Epithelial cell of esophagus (primary cell): Measurements from ENCODE around the gene AGGF1.
A peak's percentile ranks its signal among the peaks of the same experiment; 100 is the strongest.

Experiments
- DNase-seq: peaks from one replicate; pipeline ENCODE4 v3.0.0; 2010; ENCODE audit warnings: low read depth
- H3K4me3 ChIP-seq: 2 replicates; pipeline ENCODE4 v1.5.1; 2011; ENCODE audit warnings: mild to moderate bottlenecking, low read length, control low read depth
- TF ChIP-seq, protein P1 (sequence below): IDR thresholded peaks from 2 replicates; pipeline ENCODE4 v1.5.1; 2011; ENCODE audit warnings: low read depth, mild to moderate bottlenecking, low read length, control low read depth, inconsistent platforms; ENCODE audit not compliant: insufficient read depth; ENCODE audit errors: missing control alignments

Gene AGGF1

DNA sequence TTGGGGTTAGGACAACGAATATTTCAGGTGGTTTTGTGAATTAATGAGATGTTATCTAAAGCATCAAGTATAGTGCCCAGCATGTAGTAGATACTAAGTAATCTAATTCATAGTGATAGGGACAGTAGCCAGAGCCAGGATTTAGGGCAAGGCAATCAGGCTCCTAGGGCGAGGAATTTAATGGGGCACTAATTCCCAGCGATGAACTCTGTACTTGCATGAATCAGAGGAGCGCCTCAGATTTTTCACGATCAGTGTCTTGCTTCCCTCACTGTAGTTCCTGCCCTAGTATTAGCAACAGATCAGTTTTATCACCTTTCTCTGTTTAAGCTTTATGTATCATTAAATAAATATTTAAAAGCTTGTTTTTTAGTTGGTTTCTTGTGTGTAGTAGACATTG, 3.1 kb downstream of the AGGF1 start:
- no peak overlapping the region for H3K4me3 ChIP-seq
- TF ChIP-seq, protein P1, sequence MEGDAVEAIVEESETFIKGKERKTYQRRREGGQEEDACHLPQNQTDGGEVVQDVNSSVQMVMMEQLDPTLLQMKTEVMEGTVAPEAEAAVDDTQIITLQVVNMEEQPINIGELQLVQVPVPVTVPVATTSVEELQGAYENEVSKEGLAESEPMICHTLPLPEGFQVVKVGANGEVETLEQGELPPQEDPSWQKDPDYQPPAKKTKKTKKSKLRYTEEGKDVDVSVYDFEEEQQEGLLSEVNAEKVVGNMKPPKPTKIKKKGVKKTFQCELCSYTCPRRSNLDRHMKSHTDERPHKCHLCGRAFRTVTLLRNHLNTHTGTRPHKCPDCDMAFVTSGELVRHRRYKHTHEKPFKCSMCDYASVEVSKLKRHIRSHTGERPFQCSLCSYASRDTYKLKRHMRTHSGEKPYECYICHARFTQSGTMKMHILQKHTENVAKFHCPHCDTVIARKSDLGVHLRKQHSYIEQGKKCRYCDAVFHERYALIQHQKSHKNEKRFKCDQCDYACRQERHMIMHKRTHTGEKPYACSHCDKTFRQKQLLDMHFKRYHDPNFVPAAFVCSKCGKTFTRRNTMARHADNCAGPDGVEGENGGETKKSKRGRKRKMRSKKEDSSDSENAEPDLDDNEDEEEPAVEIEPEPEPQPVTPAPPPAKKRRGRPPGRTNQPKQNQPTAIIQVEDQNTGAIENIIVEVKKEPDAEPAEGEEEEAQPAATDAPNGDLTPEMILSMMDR: no peak
- no peak for DNase-seq

DNA sequence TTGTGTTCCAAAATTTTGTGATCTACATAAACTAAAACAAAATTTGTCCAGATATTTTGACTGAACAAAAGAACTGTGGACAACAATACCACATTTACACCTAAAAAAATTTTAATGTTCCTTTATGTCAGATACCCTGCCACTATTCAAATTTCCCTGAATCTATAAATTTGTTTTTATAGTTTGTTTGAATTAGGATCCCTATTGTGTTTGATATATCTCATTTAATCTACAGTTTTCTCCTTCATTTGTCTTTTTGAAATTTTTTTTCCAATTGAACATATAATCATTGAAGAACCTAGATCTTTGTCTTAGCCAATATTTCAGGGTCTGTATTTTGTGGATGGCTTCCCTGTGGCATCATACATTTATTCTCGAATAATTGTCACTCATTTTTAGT, 5.7 kb downstream of the AGGF1 start:
- no peak for DNase-seq
- TF ChIP-seq, protein P1: no peak
- H3K4me3 ChIP-seq: no peak overlapping the region

DNA sequence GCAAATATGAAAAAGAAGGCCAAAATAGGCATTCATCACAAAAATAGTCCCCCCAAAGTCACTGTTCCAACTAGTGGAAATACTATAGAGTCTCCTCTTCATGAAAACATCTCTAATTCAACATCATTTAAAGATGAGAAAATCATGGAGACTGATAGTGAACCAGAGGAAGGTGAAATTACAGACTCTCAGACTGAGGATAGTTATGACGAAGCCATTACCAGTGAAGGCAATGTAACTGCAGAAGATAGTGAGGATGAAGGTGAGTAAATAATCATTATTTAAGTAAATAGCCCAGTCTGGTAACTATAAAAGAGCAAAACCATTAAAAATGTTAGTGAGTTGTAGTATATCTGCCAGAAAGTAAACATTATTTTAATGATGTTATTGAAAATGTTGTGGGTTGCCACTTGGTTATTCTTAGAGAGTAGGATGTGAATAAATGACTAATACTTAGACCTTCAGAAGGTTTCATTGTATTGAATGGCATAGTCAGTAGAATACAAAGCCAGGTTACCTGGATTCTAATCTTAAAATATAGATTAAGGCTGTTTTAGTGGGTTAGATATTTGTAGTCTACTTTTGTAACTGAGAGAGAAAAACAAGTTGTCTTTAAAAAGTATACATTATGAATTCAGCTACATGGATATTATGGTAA, 16.3 kb downstream of the AGGF1 start:
- no peak for DNase-seq
- H3K4me3 ChIP-seq: no peak overlapping the region
- TF ChIP-seq, protein P1: no peak

DNA sequence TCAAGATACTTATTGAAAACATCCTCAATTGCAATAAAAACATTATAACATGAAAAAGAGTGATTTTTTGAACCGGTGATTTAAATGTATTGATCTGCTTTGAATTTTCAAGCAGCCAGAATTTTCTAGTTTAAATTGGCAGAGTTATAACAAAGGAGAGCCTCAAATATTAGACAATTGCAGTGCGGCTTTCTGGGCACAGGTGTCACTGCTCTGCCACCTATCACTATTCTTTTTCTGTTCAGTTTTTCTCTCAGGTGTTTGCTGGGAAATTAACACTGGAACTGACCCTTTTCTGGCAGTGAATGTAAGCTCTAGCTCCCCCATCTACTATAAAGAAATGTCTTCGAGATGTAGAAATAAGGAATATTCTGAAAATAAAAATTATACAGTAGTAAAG, 33.8 kb downstream of the AGGF1 start:
- H3K4me3 ChIP-seq: no peak overlapping the region
- TF ChIP-seq, protein P1: peak; percentile 31
- DNase-seq: no peak

DNA sequence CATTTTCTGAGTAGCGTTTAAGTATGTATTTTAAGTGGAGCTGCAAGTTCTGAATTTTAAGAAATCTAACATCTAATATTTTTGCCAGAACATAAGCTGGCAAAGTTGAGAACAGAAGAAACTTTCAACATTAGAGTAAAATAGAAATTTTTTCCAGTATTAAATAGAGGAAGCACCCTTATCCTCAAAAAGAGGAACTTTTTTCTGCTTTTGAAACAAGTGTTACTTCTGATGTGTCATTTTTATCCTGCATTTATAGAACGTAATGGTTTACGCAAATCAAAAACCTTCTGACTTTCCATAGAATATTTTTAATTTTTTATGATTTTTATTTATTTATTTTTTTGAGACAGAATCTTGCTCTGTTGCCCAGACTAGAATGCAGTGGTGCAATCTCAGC, 35.1 kb downstream of the AGGF1 start:
- no peak for DNase-seq
- H3K4me3 ChIP-seq: no peak overlapping the region
- TF ChIP-seq, protein P1: no peak

DNA sequence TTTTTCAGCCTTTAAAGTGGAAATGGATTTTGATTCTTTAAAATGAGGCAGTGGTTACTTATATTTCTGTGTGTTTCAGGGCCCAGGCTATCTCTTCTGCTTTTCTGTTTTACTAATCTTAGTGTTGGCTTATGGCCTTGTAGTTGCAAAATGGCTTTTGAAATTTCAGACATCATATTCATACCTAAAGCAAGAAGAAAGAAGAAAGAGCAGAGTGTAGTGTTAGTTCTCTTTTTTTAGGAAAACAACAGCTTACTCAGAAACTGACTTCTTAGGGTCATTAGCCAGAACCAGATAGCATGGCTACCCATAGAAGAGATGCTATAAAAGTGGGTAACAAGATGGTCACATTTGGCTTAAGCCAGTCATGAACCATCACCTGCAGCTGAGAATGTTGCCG, 36.0 kb downstream of the AGGF1 start:
- H3K4me3 ChIP-seq: no peak overlapping the region
- TF ChIP-seq, protein P1: no peak
- DNase-seq: no peak

DNA sequence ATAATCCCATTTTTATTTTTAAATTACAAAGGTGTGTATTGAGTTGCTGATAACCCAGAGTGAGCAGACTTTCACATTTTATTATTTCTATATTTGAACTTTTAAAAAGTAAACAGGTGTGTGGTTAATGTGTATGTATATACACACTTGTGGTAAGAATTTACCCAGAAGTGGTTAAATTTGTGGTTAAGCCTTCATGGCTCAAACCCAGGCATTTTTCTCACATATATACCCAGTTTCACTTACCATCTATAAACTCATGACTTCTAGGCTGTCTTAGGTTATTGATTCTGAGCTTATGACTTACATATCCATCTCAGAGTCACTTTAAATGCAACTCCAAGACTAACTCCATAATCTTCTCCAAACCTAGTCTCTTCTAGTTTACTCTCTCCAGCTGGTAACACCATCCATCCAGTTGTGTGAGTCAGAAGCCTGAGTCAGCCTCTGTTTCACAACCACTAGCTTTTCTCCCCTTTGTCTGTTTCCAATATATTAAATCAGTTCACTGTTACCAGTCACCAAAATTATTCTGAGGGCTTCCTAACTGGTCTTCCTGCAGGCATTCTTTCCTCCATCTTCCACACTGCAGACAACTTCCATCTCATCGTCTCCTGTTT, 36.7 kb downstream of the AGGF1 start:
- no peak overlapping the region for H3K4me3 ChIP-seq
- DNase-seq: peak; percentile 64
- TF ChIP-seq, protein P1: no peak
